HEK293 (cell line): ENCODE measurements around the gene LHB.
A peak's percentile ranks its signal among the peaks of the same experiment; 100 is the strongest.

Experiments used
- KLF17 ChIP-seq: fragments of 450-650 bp; formaldehyde crosslinking; IDR thresholded peaks from 2 replicates; pipeline ENCODE4 v1.5.1; 2016; ENCODE audit warnings: missing biosample characterization, missing genetic modification characterization
- PRDM1 ChIP-seq: fragments of 450-650 bp; formaldehyde crosslinking; IDR thresholded peaks from 2 replicates; pipeline ENCODE4; 2016; ENCODE audit warnings: missing biosample characterization, missing genetic modification characterization
- TRIM28 ChIP-seq: IDR thresholded peaks from 2 replicates; pipeline ENCODE4 v1.6.1; 2011; ENCODE audit warnings: low read length, control low read depth, borderline replicate concordance
- YY2 ChIP-seq: fragments of 450-650 bp; formaldehyde crosslinking; IDR thresholded peaks from 2 replicates; pipeline ENCODE4 v1.5.1; 2016; ENCODE audit warnings: missing biosample characterization, missing genetic modification characterization
- ZEB2 ChIP-seq: fragments of 450-650 bp; formaldehyde crosslinking; IDR thresholded peaks from 2 replicates; pipeline ENCODE4 v1.5.1; 2016; ENCODE audit warnings: missing biosample characterization, missing genetic modification characterization
- ZFHX2 ChIP-seq: fragments of 450-650 bp; formaldehyde crosslinking; conservative IDR thresholded peaks from 2 replicates; pipeline ENCODE4 v1.5.1; 2016; ENCODE audit warnings: missing biosample characterization, missing genetic modification characterization
- ZFP37 ChIP-seq: fragments of 450-650 bp; formaldehyde crosslinking; IDR thresholded peaks from 2 replicates; pipeline ENCODE4 v1.5.1; 2016; ENCODE audit warnings: missing biosample characterization, missing genetic modification characterization
- ZNF157 ChIP-seq: fragments of 450-650 bp; formaldehyde crosslinking; IDR thresholded peaks from 2 replicates; pipeline ENCODE4 v1.5.1; 2016; ENCODE audit warnings: missing biosample characterization, missing genetic modification characterization
- ZNF2 ChIP-seq: fragments of 450-650 bp; formaldehyde crosslinking; IDR thresholded peaks from 2 replicates; pipeline ENCODE4 v1.5.1; 2016; ENCODE audit warnings: missing biosample characterization, missing genetic modification characterization
- ZNF202 ChIP-seq: fragments of 450-650 bp; formaldehyde crosslinking; IDR thresholded peaks from 2 replicates; pipeline ENCODE4 v1.5.1; 2016; ENCODE audit warnings: missing biosample characterization, missing genetic modification characterization, borderline replicate concordance
- ZNF311 ChIP-seq: fragments of 450-650 bp; formaldehyde crosslinking; IDR thresholded peaks from 2 replicates; pipeline ENCODE4 v1.5.1; 2017; ENCODE audit warnings: missing biosample characterization, missing genetic modification characterization, borderline replicate concordance
- ZNF324 ChIP-seq: fragments of 450-650 bp; formaldehyde crosslinking; IDR thresholded peaks from 2 replicates; pipeline ENCODE4 v1.5.1; 2016; ENCODE audit warnings: missing biosample characterization, missing genetic modification characterization
- ZNF501 ChIP-seq: fragments of 450-650 bp; formaldehyde crosslinking; IDR thresholded peaks from 2 replicates; pipeline ENCODE4 v1.5.1; 2016; ENCODE audit warnings: missing biosample characterization, missing genetic modification characterization
- ZNF510 ChIP-seq: fragments of 450-650 bp; formaldehyde crosslinking; IDR thresholded peaks from 2 replicates; pipeline ENCODE4 v1.5.1; 2018; ENCODE audit warnings: mild to moderate bottlenecking, missing genetic modification characterization, missing biosample characterization; ENCODE audit not compliant: insufficient replicate concordance
- ZNF514 ChIP-seq: fragments of 450-650 bp; formaldehyde crosslinking; IDR thresholded peaks from 2 replicates; pipeline ENCODE4 v1.5.1; 2016; ENCODE audit warnings: missing biosample characterization, missing genetic modification characterization
- ZNF530 ChIP-seq: fragments of 450-650 bp; formaldehyde crosslinking; IDR thresholded peaks from 2 replicates; pipeline ENCODE4 v1.5.1; 2016; ENCODE audit warnings: low read depth, missing biosample characterization, missing genetic modification characterization
- ZNF555 ChIP-seq: fragments of 450-650 bp; formaldehyde crosslinking; conservative IDR thresholded peaks from 2 replicates; pipeline ENCODE4 v1.5.1; 2017; ENCODE audit warnings: missing biosample characterization, mild to moderate bottlenecking, missing genetic modification characterization, inconsistent platforms
- ZNF558 ChIP-seq: fragments of 450-650 bp; formaldehyde crosslinking; IDR thresholded peaks from 2 replicates; pipeline ENCODE4 v1.5.1; 2016; ENCODE audit warnings: missing biosample characterization, missing genetic modification characterization
- ZNF600 ChIP-seq: fragments of 450-650 bp; formaldehyde crosslinking; IDR thresholded peaks from 2 replicates; pipeline ENCODE4 v1.5.1; 2016; ENCODE audit warnings: missing biosample characterization, missing genetic modification characterization
- ZNF624 ChIP-seq: fragments of 450-650 bp; formaldehyde crosslinking; IDR thresholded peaks from 2 replicates; pipeline ENCODE4 v1.5.1; 2017; ENCODE audit warnings: missing biosample characterization, missing genetic modification characterization
- ZNF654 ChIP-seq: fragments of 450-650 bp; formaldehyde crosslinking; IDR thresholded peaks from 2 replicates; pipeline ENCODE4 v1.5.1; 2016; ENCODE audit warnings: low read depth, missing biosample characterization, missing genetic modification characterization
- ZNF692 ChIP-seq: fragments of 450-650 bp; formaldehyde crosslinking; IDR thresholded peaks from 2 replicates; pipeline ENCODE4 v1.5.1; 2016; ENCODE audit warnings: missing biosample characterization, missing genetic modification characterization
- ZNF830 ChIP-seq: fragments of 450-650 bp; IDR thresholded peaks from 2 replicates; pipeline ENCODE4 v1.5.0; 2018; ENCODE audit warnings: missing biosample characterization, missing genetic modification characterization, low read depth, mild to moderate bottlenecking, moderate library complexity
- ZSCAN23 ChIP-seq: fragments of 450-650 bp; formaldehyde crosslinking; IDR thresholded peaks from 2 replicates; pipeline ENCODE4 v1.5.1; 2016; ENCODE audit warnings: missing biosample characterization, missing genetic modification characterization
- ZXDB ChIP-seq: fragments of 450-650 bp; formaldehyde crosslinking; IDR thresholded peaks from 2 replicates; pipeline ENCODE4 v1.5.1; 2016; ENCODE audit warnings: missing biosample characterization, missing genetic modification characterization
- TF ChIP-seq, protein P1 (sequence below): fragments of 450-650 bp; formaldehyde crosslinking; IDR thresholded peaks from 2 replicates; pipeline ENCODE4 v1.5.1; 2016; ENCODE audit warnings: missing biosample characterization, missing genetic modification characterization
- TF ChIP-seq, protein P2 (sequence below): fragments of 450-650 bp; formaldehyde crosslinking; IDR thresholded peaks from 2 replicates; pipeline ENCODE4 v1.5.1; 2016; ENCODE audit warnings: missing biosample characterization, missing genetic modification characterization
- TF ChIP-seq, protein P3 (sequence below): fragments of 450-650 bp; formaldehyde crosslinking; optimal IDR thresholded peaks from 2 replicates; pipeline ENCODE3; 2016; ENCODE audit warnings: missing biosample characterization, mild to moderate bottlenecking, missing genetic modification characterization
- TF ChIP-seq, protein P4 (sequence below): IDR thresholded peaks from 2 replicates; pipeline ENCODE4 v1.6.1; 2011; ENCODE audit warnings: mild to moderate bottlenecking, low read depth, low read length, borderline replicate concordance
- TF ChIP-seq, protein P5 (sequence below): fragments of 450-650 bp; formaldehyde crosslinking; IDR thresholded peaks from 2 replicates; pipeline ENCODE4 v1.5.1; 2016; ENCODE audit warnings: missing biosample characterization, missing genetic modification characterization

Gene LHB

GRCh38 chr19:49020931-49021895 is 4.3 kb upstream of the LHB start (continued):
- no peak for TF ChIP-seq KLF17 (tag by site-specific recombination)
- TF ChIP-seq ZNF654 (tag by site-specific recombination): no peak
- TF ChIP-seq PRDM1: peak; percentile 98
- TF ChIP-seq YY2: peak; percentile 42; the same call in 1 of the 2 replicates
- TF ChIP-seq ZNF624 (tag by site-specific recombination): no peak
- peak; percentile 42; the same call in 1 of the 2 replicates for TF ChIP-seq ZEB2 (tag by site-specific recombination)
- TF ChIP-seq ZNF501 (tag by site-specific recombination): no peak
- TF ChIP-seq ZNF692 (tag by site-specific recombination): peak; percentile 61
- TF ChIP-seq, protein P1, sequence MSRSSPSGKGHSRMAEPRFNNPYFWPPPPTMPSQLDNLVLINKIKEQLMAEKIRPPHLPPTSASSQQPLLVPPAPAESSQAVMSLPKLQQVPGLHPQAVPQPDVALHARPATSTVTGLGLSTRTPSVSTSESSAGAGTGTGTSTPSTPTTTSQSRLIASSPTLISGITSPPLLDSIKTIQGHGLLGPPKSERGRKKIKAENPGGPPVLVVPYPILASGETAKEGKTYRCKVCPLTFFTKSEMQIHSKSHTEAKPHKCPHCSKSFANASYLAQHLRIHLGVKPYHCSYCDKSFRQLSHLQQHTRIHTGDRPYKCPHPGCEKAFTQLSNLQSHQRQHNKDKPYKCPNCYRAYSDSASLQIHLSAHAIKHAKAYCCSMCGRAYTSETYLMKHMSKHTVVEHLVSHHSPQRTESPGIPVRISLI (tag by site-specific recombination): no peak
- TF ChIP-seq, protein P2, sequence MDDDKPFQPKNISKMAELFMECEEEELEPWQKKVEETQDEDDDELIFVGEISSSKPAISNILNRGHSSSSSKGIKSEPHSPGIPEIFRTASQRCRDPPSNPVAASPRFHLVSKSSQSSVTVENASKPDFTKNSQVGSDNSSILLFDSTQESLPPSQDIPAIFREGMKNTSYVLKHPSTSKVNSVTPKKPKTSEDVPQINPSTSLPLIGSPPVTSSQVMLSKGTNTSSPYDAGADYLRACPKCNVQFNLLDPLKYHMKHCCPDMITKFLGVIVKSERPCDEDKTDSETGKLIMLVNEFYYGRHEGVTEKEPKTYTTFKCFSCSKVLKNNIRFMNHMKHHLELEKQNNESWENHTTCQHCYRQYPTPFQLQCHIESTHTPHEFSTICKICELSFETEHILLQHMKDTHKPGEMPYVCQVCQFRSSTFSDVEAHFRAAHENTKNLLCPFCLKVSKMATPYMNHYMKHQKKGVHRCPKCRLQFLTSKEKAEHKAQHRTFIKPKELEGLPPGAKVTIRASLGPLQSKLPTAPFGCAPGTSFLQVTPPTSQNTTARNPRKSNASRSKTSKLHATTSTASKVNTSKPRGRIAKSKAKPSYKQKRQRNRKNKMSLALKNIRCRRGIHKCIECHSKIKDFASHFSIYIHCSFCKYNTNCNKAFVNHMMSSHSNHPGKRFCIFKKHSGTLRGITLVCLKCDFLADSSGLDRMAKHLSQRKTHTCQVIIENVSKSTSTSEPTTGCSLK (tag by site-specific recombination): no peak
- peak; percentile 89 for TF ChIP-seq ZNF600 (tag by site-specific recombination)
- TF ChIP-seq ZNF530 (tag by site-specific recombination): no peak
- no peak for TF ChIP-seq ZNF514 (tag by site-specific recombination)
- TF ChIP-seq ZNF510 (tag by site-specific recombination): no peak
- no peak for TF ChIP-seq ZNF830 (tag by site-specific recombination)
- TF ChIP-seq ZFP37 (tag by site-specific recombination): peak; percentile 73; the same call in 1 of the 2 replicates
- no peak for TF ChIP-seq ZNF555 (tag by site-specific recombination)
- TF ChIP-seq, protein P3, sequence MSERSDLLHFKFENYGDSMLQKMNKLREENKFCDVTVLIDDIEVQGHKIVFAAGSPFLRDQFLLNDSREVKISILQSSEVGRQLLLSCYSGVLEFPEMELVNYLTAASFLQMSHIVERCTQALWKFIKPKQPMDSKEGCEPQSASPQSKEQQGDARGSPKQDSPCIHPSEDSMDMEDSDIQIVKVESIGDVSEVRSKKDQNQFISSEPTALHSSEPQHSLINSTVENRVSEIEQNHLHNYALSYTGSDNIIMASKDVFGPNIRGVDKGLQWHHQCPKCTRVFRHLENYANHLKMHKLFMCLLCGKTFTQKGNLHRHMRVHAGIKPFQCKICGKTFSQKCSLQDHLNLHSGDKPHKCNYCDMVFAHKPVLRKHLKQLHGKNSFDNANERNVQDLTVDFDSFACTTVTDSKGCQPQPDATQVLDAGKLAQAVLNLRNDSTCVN (tag by site-specific recombination): no peak
- no peak for TF ChIP-seq ZNF311 (tag by site-specific recombination)
- no peak for TF ChIP-seq ZNF558 (tag by site-specific recombination)
- peak; percentile 52; the same call in 1 of the 2 replicates for TF ChIP-seq ZSCAN23 (tag by site-specific recombination)
- 0 out of 2 replicates have a peak, but pooled peaks have one; percentile 41 for TF ChIP-seq ZNF324 (tag by site-specific recombination)
- no peak for TF ChIP-seq ZNF202 (tag by site-specific recombination)
- no peak for TF ChIP-seq TRIM28
- TF ChIP-seq, protein P4, sequence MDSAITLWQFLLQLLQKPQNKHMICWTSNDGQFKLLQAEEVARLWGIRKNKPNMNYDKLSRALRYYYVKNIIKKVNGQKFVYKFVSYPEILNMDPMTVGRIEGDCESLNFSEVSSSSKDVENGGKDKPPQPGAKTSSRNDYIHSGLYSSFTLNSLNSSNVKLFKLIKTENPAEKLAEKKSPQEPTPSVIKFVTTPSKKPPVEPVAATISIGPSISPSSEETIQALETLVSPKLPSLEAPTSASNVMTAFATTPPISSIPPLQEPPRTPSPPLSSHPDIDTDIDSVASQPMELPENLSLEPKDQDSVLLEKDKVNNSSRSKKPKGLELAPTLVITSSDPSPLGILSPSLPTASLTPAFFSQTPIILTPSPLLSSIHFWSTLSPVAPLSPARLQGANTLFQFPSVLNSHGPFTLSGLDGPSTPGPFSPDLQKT: no peak
- TF ChIP-seq, protein P5, sequence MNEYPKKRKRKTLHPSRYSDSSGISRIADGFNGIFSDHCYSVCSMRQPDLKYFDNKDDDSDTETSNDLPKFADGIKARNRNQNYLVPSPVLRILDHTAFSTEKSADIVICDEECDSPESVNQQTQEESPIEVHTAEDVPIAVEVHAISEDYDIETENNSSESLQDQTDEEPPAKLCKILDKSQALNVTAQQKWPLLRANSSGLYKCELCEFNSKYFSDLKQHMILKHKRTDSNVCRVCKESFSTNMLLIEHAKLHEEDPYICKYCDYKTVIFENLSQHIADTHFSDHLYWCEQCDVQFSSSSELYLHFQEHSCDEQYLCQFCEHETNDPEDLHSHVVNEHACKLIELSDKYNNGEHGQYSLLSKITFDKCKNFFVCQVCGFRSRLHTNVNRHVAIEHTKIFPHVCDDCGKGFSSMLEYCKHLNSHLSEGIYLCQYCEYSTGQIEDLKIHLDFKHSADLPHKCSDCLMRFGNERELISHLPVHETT (tag by site-specific recombination): peak; percentile 47; the same call in 1 of the 2 replicates
- peak; percentile 32; the same call in 1 of the 2 replicates for TF ChIP-seq ZNF2 (tag by site-specific recombination)
- TF ChIP-seq ZXDB (tag by site-specific recombination): peak; percentile 56; the same call in 1 of the 2 replicates
- TF ChIP-seq ZNF157: no peak
- TF ChIP-seq ZFHX2 (tag by site-specific recombination): 0 out of 2 replicates have a peak, but pooled peaks have one; percentile 12
